IMR-90 (cell line): ENCODE data around the gene WDR90. TPM values are rescaled to one million over a fixed set of nuclear protein-coding genes. Genes with fewer than 3 reads are reported as not detected.

Source experiments
- ATAC-seq: fragments of 200-7000 bp; cut with Tn5 transposase; 2 replicates; pipeline ENCODE4 v1.9.1; 2020; ENCODE audit warnings: low read depth, mild to moderate bottlenecking, moderate library complexity
- BruUV-seq: library from RNA; stranded (reverse); fragments of 400-500 nt; replicated peaks from 2 replicates; lab custom pipeline; 2021; lab: Mats Ljungman, UMichigan
- CTCF ChIA-PET: fragments of 300-600 bp; formaldehyde crosslinking; extraction: SDS; loops from one replicate; lab custom pipeline; 2021; ENCODE audit warnings: antibody characterized with exemption; lab: Yijun Ruan, JAX
- POLR2A ChIA-PET: fragments of 300-600 bp; sonication (Branson Sonifier 250); formaldehyde crosslinking; loops from one replicate; lab custom pipeline; 2022; ENCODE audit warnings: antibody characterized with exemption; ENCODE audit not compliant: unreplicated experiment; lab: Charles Lee
- DNase-seq: peaks from one replicate; pipeline ENCODE4 v3.0.0; 2013
- H2AFZ ChIP-seq: replicated peaks from 2 replicates; pipeline ENCODE3; 2013; ENCODE audit warnings: low read length, mild to moderate bottlenecking; ENCODE audit not compliant: poor library complexity
- H2AK5ac ChIP-seq: 2 replicates; pipeline ENCODE4 v1.6.1; 2013; ENCODE audit warnings: low read depth, low read length, inconsistent platforms
- H2AK9ac ChIP-seq: replicated peaks from 2 replicates; pipeline ENCODE3; 2013; ENCODE audit warnings: mild to moderate bottlenecking, low read depth, low read length, moderate library complexity; ENCODE audit not compliant: poor library complexity
- H2BK120ac ChIP-seq: 2 replicates; pipeline ENCODE4 v1.6.1; 2013; ENCODE audit warnings: low read depth, low read length, inconsistent platforms
- H2BK15ac ChIP-seq: 3 replicates; pipeline ENCODE4 v1.6.1; 2013; ENCODE audit warnings: low read depth, low read length, inconsistent platforms
- H2BK20ac ChIP-seq: 2 replicates; pipeline ENCODE4 v1.6.1; 2013; ENCODE audit warnings: low read depth, mild to moderate bottlenecking, inconsistent platforms, low read length, moderate library complexity
- H2BK5ac ChIP-seq: 2 replicates; pipeline ENCODE4 v1.6.1; 2013; ENCODE audit warnings: mild to moderate bottlenecking, low read depth, low read length, inconsistent platforms; ENCODE audit not compliant: poor library complexity, severe bottlenecking
- H3K14ac ChIP-seq: replicated peaks from 2 replicates; pipeline ENCODE4 v1.6.1; 2013; ENCODE audit warnings: low read depth, low read length, inconsistent platforms
- H3K18ac ChIP-seq: 2 replicates; pipeline ENCODE4 v1.6.1; 2013; ENCODE audit warnings: low read depth, low read length, control low read depth
- H3K23ac ChIP-seq: 2 replicates; pipeline ENCODE4 v1.6.1; 2013; ENCODE audit warnings: low read depth, low read length, inconsistent platforms
- H3K27ac ChIP-seq: 2 replicates; pipeline ENCODE4 v1.5.1; 2013; ENCODE audit warnings: mild to moderate bottlenecking, control low read depth, low read length; ENCODE audit not compliant: insufficient read depth
- H3K27me3 ChIP-seq: 2 replicates; pipeline ENCODE4 v1.6.1; 2013; ENCODE audit warnings: low read length; ENCODE audit not compliant: control insufficient read depth, insufficient read depth
- H3K36me3 ChIP-seq: 2 replicates; pipeline ENCODE4 v1.6.1; 2013; ENCODE audit warnings: low read length, mixed read lengths; ENCODE audit not compliant: control insufficient read depth, insufficient read depth
- H3K4ac ChIP-seq: 2 replicates; pipeline ENCODE4 v1.6.1; 2013; ENCODE audit warnings: low read depth, low read length, inconsistent platforms
- H3K4me1 ChIP-seq: 2 replicates; pipeline ENCODE4 v1.6.1; 2013; ENCODE audit warnings: low read length, mixed read lengths; ENCODE audit not compliant: control insufficient read depth, insufficient read depth
- H3K4me2 ChIP-seq: 2 replicates; pipeline ENCODE4 v1.6.1; 2013; ENCODE audit warnings: low read depth, mild to moderate bottlenecking, control low read depth, low read length, moderate library complexity
- H3K4me3 ChIP-seq: 2 replicates; pipeline ENCODE4 v1.5.1; 2013; ENCODE audit warnings: low read depth, mild to moderate bottlenecking, control low read depth, low read length, moderate library complexity; ENCODE audit not compliant: insufficient read depth
- H3K56ac ChIP-seq: 2 replicates; pipeline ENCODE4 v1.6.1; 2013; ENCODE audit warnings: low read length, inconsistent platforms; ENCODE audit not compliant: insufficient read depth; ENCODE audit errors: extremely low read depth
- H3K79me1 ChIP-seq, 2 experiments: 2 replicates each; pipeline ENCODE4 v1.6.1; 2013; ENCODE audit warnings: low read length in 2 of 2, inconsistent platforms in 1 of 2, low read depth in 1 of 2
- H3K9ac ChIP-seq: 2 replicates; pipeline ENCODE4 v1.6.1; 2013; ENCODE audit warnings: low read depth, low read length, control low read depth
- H3K9me1 ChIP-seq: 2 replicates; pipeline ENCODE4 v1.6.1; 2013; ENCODE audit warnings: low read length, inconsistent platforms; ENCODE audit not compliant: insufficient read depth
- H3K9me3 ChIP-seq: 2 replicates; pipeline ENCODE4 v1.6.1; 2013; ENCODE audit warnings: low read length; ENCODE audit not compliant: control insufficient read depth, insufficient read depth
- H4K20me1 ChIP-seq: 2 replicates; pipeline ENCODE4 v1.6.1; 2013; ENCODE audit warnings: low read length, inconsistent platforms; ENCODE audit not compliant: insufficient read depth
- H4K5ac ChIP-seq: 2 replicates; pipeline ENCODE4 v1.6.1; 2013; ENCODE audit warnings: mild to moderate bottlenecking, low read depth, low read length, control low read depth
- H4K8ac ChIP-seq, 2 experiments: 2 replicates each; pipeline ENCODE4 v1.6.1; 2013; ENCODE audit warnings: low read depth in 2 of 2, low read length in 2 of 2, control low read depth in 1 of 2, inconsistent platforms in 1 of 2
- H4K91ac ChIP-seq: 2 replicates; pipeline ENCODE4 v1.6.1; 2013; ENCODE audit warnings: low read depth, low read length, inconsistent platforms; ENCODE audit not compliant: insufficient read depth
- BHLHE40 ChIP-seq: fragments of 150-350 bp; IDR thresholded peaks from 2 replicates; pipeline ENCODE4 v1.6.1; 2016; ENCODE audit warnings: mild to moderate bottlenecking, low read depth, low read length
- CEBPB ChIP-seq: IDR thresholded peaks from 2 replicates; pipeline ENCODE4 v1.6.1; 2012; ENCODE audit warnings: low read depth, low read length, improper control_type of control experiment
- CHD1 ChIP-seq: IDR thresholded peaks from 2 replicates; pipeline ENCODE4 v1.6.1; 2012; ENCODE audit warnings: low read depth, low read length, improper control_type of control experiment
- FOS ChIP-seq: fragments of 150-350 bp; IDR thresholded peaks from 2 replicates; pipeline ENCODE4 v1.6.1; 2016; ENCODE audit warnings: low read depth, low read length
- MAFK ChIP-seq: IDR thresholded peaks from 2 replicates; pipeline ENCODE4 v1.6.1; 2012; ENCODE audit warnings: low read depth, low read length, improper control_type of control experiment
- MAZ ChIP-seq: IDR thresholded peaks from 2 replicates; pipeline ENCODE4 v1.6.1; 2012; ENCODE audit warnings: low read depth, mild to moderate bottlenecking, low read length, improper control_type of control experiment, moderate library complexity, borderline replicate concordance
- MXI1 ChIP-seq: IDR thresholded peaks from 2 replicates; pipeline ENCODE4 v1.6.1; 2012; ENCODE audit warnings: low read depth, mild to moderate bottlenecking, low read length, moderate library complexity, borderline replicate concordance
- NFE2L2 ChIP-seq: fragments of 150-350 bp; IDR thresholded peaks from 2 replicates; pipeline ENCODE4 v1.6.1; 2016; ENCODE audit warnings: low read depth, mild to moderate bottlenecking, low read length
- POLR2A ChIP-seq: IDR thresholded peaks from 2 replicates; pipeline ENCODE4 v1.6.1; 2012; ENCODE audit warnings: mild to moderate bottlenecking, low read depth, low read length
- RAD21 ChIP-seq: IDR thresholded peaks from 2 replicates; pipeline ENCODE4 v1.6.1; 2012; ENCODE audit warnings: low read length, improper control_type of control experiment
- RCOR1 ChIP-seq: IDR thresholded peaks from 2 replicates; pipeline ENCODE4 v1.6.1; 2012; ENCODE audit warnings: mild to moderate bottlenecking, low read length, improper control_type of control experiment; ENCODE audit not compliant: insufficient replicate concordance
- RFX5 ChIP-seq: IDR thresholded peaks from 2 replicates; pipeline ENCODE4 v1.8.0; 2012; ENCODE audit warnings: low read depth, mild to moderate bottlenecking, low read length, moderate library complexity
- SMC3 ChIP-seq: fragments of 150-350 bp; IDR thresholded peaks from 2 replicates; pipeline ENCODE4 v1.6.1; 2016; ENCODE audit warnings: low read depth, mild to moderate bottlenecking, antibody characterized with exemption, low read length, moderate library complexity
- WGBS, 2 experiments: methylation state at CpG; one replicate each; pipeline versions ENCODE4 v1.1.5 to v1.1.7; 2013; ENCODE audit warnings: missing lambda C conversion rate in 2 of 2; ENCODE audit not compliant: insufficient read length in 1 of 2; ENCODE audit errors: extremely low coverage in 2 of 2; 5-methylcytosine and 5-hydroxymethylcytosine counted together
- dilution Hi-C: fragments of 300-500 bp; cut with HindIII; formaldehyde crosslinking; loops from one replicate; pipeline ENCODE4 v1.14.3; 2018; ENCODE audit warnings: low sequenced_read_pairs; ENCODE audit not compliant: unreplicated experiment
- in situ Hi-C: fragments of 300-500 bp; cut with MboI; formaldehyde crosslinking; loops from 3 replicates; pipeline ENCODE4 v1.14.3; 2019; ENCODE audit warnings: low sequenced_read_pairs, inconsistent platforms, mixed read lengths
- intact Hi-C: fragments of 100-400 bp; cut with micrococcal nuclease; formaldehyde crosslinking; loops from 2 replicates; pipeline ENCODE4 v1.10.0; 2022
- polyA plus RNA-seq, 3 experiments: library from polyadenylated mRNA; depleted of rRNA; stranded (reverse); fragments of >200 nt; gene quantifications; 2 replicates each; pipeline ENCODE4 v1.2.3, GENCODE V29; 2012; ENCODE audit warnings: low replicate concordance in 1 of 3
- total RNA-seq: library from RNA; depleted of rRNA; stranded (reverse); fragments of >200 nt; gene quantifications from 2 replicates; pipeline ENCODE4 v1.2.3, GENCODE V29; 2012
- TF ChIP-seq, protein P1 (sequence below): fragments of 150-350 bp; IDR thresholded peaks from 2 replicates; pipeline ENCODE4 v1.6.1; 2016; ENCODE audit warnings: low read depth, mild to moderate bottlenecking, low read length, moderate library complexity, borderline replicate concordance
- TF ChIP-seq, protein P2 (sequence below): conservative IDR thresholded peaks from 2 replicates; pipeline ENCODE4 v1.5.1; 2012; ENCODE audit warnings: mild to moderate bottlenecking, low read depth, low read length, improper control_type of control experiment

The WDR90 gene
- total and polyA plus RNA-seq, 2 of the 4 experiments (the other 2 are of a cell fraction), result 1.4 to 18.7 TPM

DNA sequence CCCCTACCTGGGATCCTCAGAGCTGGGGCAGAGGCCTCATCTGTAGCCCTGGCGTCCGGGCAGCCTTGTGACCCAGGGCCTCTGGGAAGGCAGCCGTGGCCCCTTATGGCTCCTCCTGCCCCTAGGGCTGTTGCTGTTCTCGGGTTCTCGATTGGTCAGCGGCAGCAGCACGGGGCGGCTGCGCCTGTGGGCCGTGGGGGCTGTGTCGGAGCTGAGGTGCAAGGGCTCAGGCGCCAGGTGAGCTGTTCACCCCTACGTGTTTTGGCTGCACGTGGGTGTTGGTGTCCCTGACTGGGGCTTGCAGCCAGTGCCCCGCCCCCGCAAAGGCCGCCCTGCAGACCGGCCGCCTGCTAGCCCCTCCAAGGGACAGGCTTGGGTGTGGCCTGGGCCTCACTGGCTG, 12.9 kb downstream of the WDR90 start:
- ATAC-seq (no peak), DNase-seq (no peak)
- H3K14ac ChIP-seq, result no peak overlapping the region
- WGBS, 2 experiments, result 96% methylated on average over 18 of the region's 19 CpGs; no CpG with 5 or more reads in 1 of the 2 experiments
- no peak overlapping the region for H3K4me2 ChIP-seq
- in situ Hi-C loops, result no loop called here
- no peak overlapping the region for H2BK15ac ChIP-seq
- H3K9me3 ChIP-seq, result no peaks in the 10 kb centered on the region
- no peaks in the 10 kb centered on the region for H3K79me1 ChIP-seq
- H2AFZ ChIP-seq, result no peak overlapping the region
- H4K5ac ChIP-seq, result no peak overlapping the region
- H3K27ac ChIP-seq, result no peak overlapping the region
- no peak overlapping the region for H4K91ac ChIP-seq
- H3K27me3 ChIP-seq, result no peaks in the 10 kb centered on the region
- no peak overlapping the region for H2BK5ac ChIP-seq
- no peak overlapping the region for H3K23ac ChIP-seq
- peaks cover 5% of the 10 kb centered on the region for H3K4me1 ChIP-seq
- H4K20me1 ChIP-seq, result no peaks in the 10 kb centered on the region
- H3K9ac ChIP-seq, result no peak overlapping the region
- no peak overlapping the region for H3K4ac ChIP-seq
- H4K8ac ChIP-seq, result no peak overlapping the region
- no TSS peak for BruUV-seq
- dilution Hi-C loops, result no loop called here
- H2BK120ac ChIP-seq, result no peak overlapping the region
- H2BK20ac ChIP-seq, result no peak overlapping the region
- H3K9me1 ChIP-seq, result no peaks in the 10 kb centered on the region
- intact Hi-C loops, result no loop called here
- ChIA-PET POLR2A (no interaction called here), CTCF (no interaction called here)
- no peak overlapping the region for H3K56ac ChIP-seq
- H3K36me3 ChIP-seq, result peaks cover 4% of the 10 kb centered on the region
- H2AK5ac ChIP-seq, result no peak overlapping the region
- no peak overlapping the region for H3K4me3 ChIP-seq
- H2AK9ac ChIP-seq, result no peak overlapping the region
- TF ChIP-seq NFE2L2, result no peak
- TF ChIP-seq, protein P1, sequence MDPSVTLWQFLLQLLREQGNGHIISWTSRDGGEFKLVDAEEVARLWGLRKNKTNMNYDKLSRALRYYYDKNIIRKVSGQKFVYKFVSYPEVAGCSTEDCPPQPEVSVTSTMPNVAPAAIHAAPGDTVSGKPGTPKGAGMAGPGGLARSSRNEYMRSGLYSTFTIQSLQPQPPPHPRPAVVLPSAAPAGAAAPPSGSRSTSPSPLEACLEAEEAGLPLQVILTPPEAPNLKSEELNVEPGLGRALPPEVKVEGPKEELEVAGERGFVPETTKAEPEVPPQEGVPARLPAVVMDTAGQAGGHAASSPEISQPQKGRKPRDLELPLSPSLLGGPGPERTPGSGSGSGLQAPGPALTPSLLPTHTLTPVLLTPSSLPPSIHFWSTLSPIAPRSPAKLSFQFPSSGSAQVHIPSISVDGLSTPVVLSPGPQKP, result no peak
- no peak for TF ChIP-seq BHLHE40
- TF ChIP-seq CHD1, result no peak
- TF ChIP-seq FOS, result no peak
- TF ChIP-seq MAFK, result no peak
- TF ChIP-seq MAZ, result no peak
- TF ChIP-seq, protein P2, sequence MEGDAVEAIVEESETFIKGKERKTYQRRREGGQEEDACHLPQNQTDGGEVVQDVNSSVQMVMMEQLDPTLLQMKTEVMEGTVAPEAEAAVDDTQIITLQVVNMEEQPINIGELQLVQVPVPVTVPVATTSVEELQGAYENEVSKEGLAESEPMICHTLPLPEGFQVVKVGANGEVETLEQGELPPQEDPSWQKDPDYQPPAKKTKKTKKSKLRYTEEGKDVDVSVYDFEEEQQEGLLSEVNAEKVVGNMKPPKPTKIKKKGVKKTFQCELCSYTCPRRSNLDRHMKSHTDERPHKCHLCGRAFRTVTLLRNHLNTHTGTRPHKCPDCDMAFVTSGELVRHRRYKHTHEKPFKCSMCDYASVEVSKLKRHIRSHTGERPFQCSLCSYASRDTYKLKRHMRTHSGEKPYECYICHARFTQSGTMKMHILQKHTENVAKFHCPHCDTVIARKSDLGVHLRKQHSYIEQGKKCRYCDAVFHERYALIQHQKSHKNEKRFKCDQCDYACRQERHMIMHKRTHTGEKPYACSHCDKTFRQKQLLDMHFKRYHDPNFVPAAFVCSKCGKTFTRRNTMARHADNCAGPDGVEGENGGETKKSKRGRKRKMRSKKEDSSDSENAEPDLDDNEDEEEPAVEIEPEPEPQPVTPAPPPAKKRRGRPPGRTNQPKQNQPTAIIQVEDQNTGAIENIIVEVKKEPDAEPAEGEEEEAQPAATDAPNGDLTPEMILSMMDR, result no peak
- TF ChIP-seq SMC3, result no peak
- TF ChIP-seq RFX5, result no peak
- no peak for TF ChIP-seq CEBPB
- TF ChIP-seq MXI1, result no peak
- no peak for TF ChIP-seq POLR2A
- TF ChIP-seq RAD21, result no peak
- no peak for TF ChIP-seq RCOR1
- no peak overlapping the region for H3K18ac ChIP-seq
